ENCODE measurements around the gene TMEM164. TPM values are rescaled to one million over a fixed set of nuclear protein-coding genes. Genes with fewer than 3 reads are reported as not detected.

TMEM164 gene
- total RNA-seq, 1 donor from 2014 or later = 26.7 TPM

- DNase-seq (ENCODE audit: low spot score) = no peak
These were observed 207.7 kb downstream of the TMEM164 start for GRCh38 chrX:110210417-110211139.

- DNase-seq (ENCODE audit: low spot score) = no peak
These were observed 208.4 kb downstream of the TMEM164 start for GRCh38 chrX:110211340-110211739.

- no peak for DNase-seq (ENCODE audit: low spot score)
These were observed 209.4 kb downstream of the TMEM164 start for GRCh38 chrX:110212299-110212698.

- DNase-seq (ENCODE audit: low spot score) = no peak
These were observed 210.3 kb downstream of the TMEM164 start for GRCh38 chrX:110213183-110213582.

- DNase-seq (ENCODE audit: low spot score) = no peak
These were observed 211.8 kb downstream of the TMEM164 start for GRCh38 chrX:110214684-110215083.

GRCh38 chrX:110215411-110215810, 212.5 kb downstream of the TMEM164 start:
- no peak for DNase-seq (ENCODE audit: low spot score)

GRCh38 chrX:110216027-110216426, 213.1 kb downstream of the TMEM164 start:
- DNase-seq (ENCODE audit: low spot score) = no peak

GRCh38 chrX:110218591-110218990, 215.7 kb downstream of the TMEM164 start:
- peak; percentile 12 for DNase-seq (ENCODE audit: low spot score)

- no peak for DNase-seq (ENCODE audit: low spot score)
These were observed 217.0 kb downstream of the TMEM164 start for GRCh38 chrX:110219920-110220319.

- DNase-seq (ENCODE audit: low spot score) = no peak
These were observed 219.8 kb downstream of the TMEM164 start for GRCh38 chrX:110222497-110223257.

- no peak for DNase-seq (ENCODE audit: low spot score)
These were observed 222.2 kb downstream of the TMEM164 start for GRCh38 chrX:110224926-110225617.

GRCh38 chrX:110226931-110227330, 224.0 kb downstream of the TMEM164 start:
- no peak for DNase-seq (ENCODE audit: low spot score)
